H1 (cell line): ENCODE results near the gene CACNB4. TPM values are rescaled to one million over a fixed set of nuclear protein-coding genes. Genes with fewer than 3 reads are reported as not detected.

Experiments used
- CTCF ChIA-PET: fragments of 300-600 bp; sonication (Branson Sonifier 250); formaldehyde crosslinking; loops from one replicate; lab custom pipeline; 2021; ENCODE audit not compliant: partially characterized antibody; lab: Charles Lee
- POLR2A ChIA-PET: fragments of 300-600 bp; sonication (Branson Sonifier 250); formaldehyde crosslinking; loops from one replicate; lab custom pipeline; 2021; ENCODE audit warnings: inconsistent platforms; ENCODE audit not compliant: partially characterized antibody; lab: Charles Lee
- DNase-seq, 2 experiments: peaks; one replicate each; pipeline versions ENCODE4 v3.0.0 to v3.0.0-alpha.2; 2010 to 2022; ENCODE audit warnings: low spot score in 2 of 2, low read depth in 1 of 2, mixed read lengths in 1 of 2
- FAIRE-seq: peaks from 2 replicates; lab custom pipeline; 2011; peaks lifted over from hg19 to GRCh38; lab: Jason Lieb, UNC
- H2AFZ ChIP-seq: 2 replicates; pipeline ENCODE4 v1.8.1; 2012; ENCODE audit warnings: low read length, inconsistent platforms
- H2AK5ac ChIP-seq: 2 replicates; pipeline ENCODE4 v1.6.1; 2013; ENCODE audit warnings: low read depth, low read length
- H2BK120ac ChIP-seq: replicated peaks from 2 replicates; pipeline ENCODE3; 2013; ENCODE audit warnings: low read depth, low read length, inconsistent platforms
- H2BK12ac ChIP-seq: 2 replicates; pipeline ENCODE4 v1.6.1; 2013; ENCODE audit warnings: low read depth, low read length
- H2BK15ac ChIP-seq: 2 replicates; pipeline ENCODE4 v1.6.1; 2013; ENCODE audit warnings: low read length
- H2BK20ac ChIP-seq: 2 replicates; pipeline ENCODE4 v1.6.1; 2013; ENCODE audit warnings: low read length
- H2BK5ac ChIP-seq: 2 replicates; pipeline ENCODE4 v1.6.1; 2013; ENCODE audit warnings: low read depth, low read length
- H3K14ac ChIP-seq: 2 replicates; pipeline ENCODE4 v1.6.1; 2013; ENCODE audit warnings: inconsistent platforms; ENCODE audit not compliant: insufficient read length
- H3K18ac ChIP-seq: 2 replicates; pipeline ENCODE4 v1.6.1; 2013; ENCODE audit warnings: low read length; ENCODE audit errors: extremely low read depth
- H3K23ac ChIP-seq: 2 replicates; pipeline ENCODE4 v1.6.1; 2013; ENCODE audit warnings: inconsistent platforms; ENCODE audit not compliant: insufficient read length
- H3K23me2 ChIP-seq: 2 replicates; pipeline ENCODE4 v1.6.1; 2013; ENCODE audit warnings: low read depth, low read length
- H3K27ac ChIP-seq: 2 replicates; pipeline ENCODE4 v1.6.1; 2011; ENCODE audit warnings: low read depth, low read length, inconsistent platforms
- H3K27me3 ChIP-seq, 4 experiments: replicated peaks in 1 of 4; 1 replicate in 1 of 4; 2 replicates in 3 of 4; pipeline versions ENCODE4 v1.6.1 to v1.8.1; 2011 to 2013; ENCODE audit warnings: low read length in 3 of 4, mild to moderate bottlenecking in 3 of 4, inconsistent platforms in 2 of 4, mixed read lengths in 2 of 4, moderate library complexity in 1 of 4; ENCODE audit not compliant: control insufficient read depth in 3 of 4, insufficient read depth in 3 of 4; ENCODE audit errors: extremely low read depth in 1 of 4
- H3K36me3 ChIP-seq, 4 experiments: 2 replicates each; pipeline versions ENCODE4 v1.6.1 to v1.8.1; 2011 to 2013; ENCODE audit warnings: mild to moderate bottlenecking in 4 of 4, low read length in 3 of 4, moderate library complexity in 2 of 4, control low read depth in 1 of 4, inconsistent platforms in 1 of 4; ENCODE audit not compliant: insufficient read depth in 4 of 4, control insufficient read depth in 2 of 4
- H3K4ac ChIP-seq: replicated peaks from 2 replicates; pipeline ENCODE3; 2013; ENCODE audit warnings: low read length, low read depth, mixed read lengths, inconsistent platforms; ENCODE audit not compliant: insufficient read length
- H3K4me1 ChIP-seq, 4 experiments: replicated peaks in 1 of 4; 1 replicate in 1 of 4; 2 replicates in 3 of 4; pipeline versions ENCODE4 v1.6.1 to v1.8.1; 2011 to 2013; ENCODE audit warnings: low read length in 3 of 4, inconsistent platforms in 2 of 4, mixed read lengths in 1 of 4; ENCODE audit not compliant: insufficient read depth in 4 of 4, control insufficient read depth in 3 of 4
- H3K4me2 ChIP-seq, 2 experiments: 2 replicates each; pipeline versions ENCODE4 v1.6.1 to v1.8.1; 2011 to 2013; ENCODE audit warnings: low read depth in 2 of 2, low read length in 2 of 2, control low read depth in 1 of 2, inconsistent platforms in 1 of 2, mild to moderate bottlenecking in 1 of 2; ENCODE audit not compliant: insufficient read depth in 1 of 2
- H3K4me3 ChIP-seq, 4 experiments: fragments of 200-600, 300-600 bp in 1 of 4; sonication (generic), shearing (Covaris generic), sonication (Bioruptor Twin) in 1 of 4; 2 replicates each; pipeline versions ENCODE4 v1.5.1 to v1.8.1; 2011 to 2016; ENCODE audit warnings: low read length in 4 of 4, low read depth in 3 of 4, control low read depth in 2 of 4, inconsistent platforms in 2 of 4, mild to moderate bottlenecking in 2 of 4, mixed read lengths in 1 of 4, moderate library complexity in 1 of 4; ENCODE audit not compliant: insufficient read depth in 2 of 4; ENCODE audit errors: extremely low read depth in 1 of 4
- H3K56ac ChIP-seq: replicated peaks from 2 replicates; pipeline ENCODE3; 2013; ENCODE audit warnings: low read depth, mild to moderate bottlenecking, mixed read lengths, low read length, inconsistent platforms; ENCODE audit not compliant: insufficient read length
- H3K79me1 ChIP-seq: 2 replicates; pipeline ENCODE4 v1.6.1; 2013; ENCODE audit warnings: low read depth, low read length, control low read depth
- H3K79me2 ChIP-seq, 2 experiments: 2 replicates each; pipeline versions ENCODE4 v1.6.1 to v1.8.1; 2012 to 2013; ENCODE audit warnings: low read length in 2 of 2, mild to moderate bottlenecking in 2 of 2, inconsistent platforms in 1 of 2; ENCODE audit not compliant: insufficient read depth in 2 of 2, control insufficient read depth in 1 of 2
- H3K9ac ChIP-seq, 4 experiments: replicated peaks in 1 of 4; 1 replicate in 1 of 4; 2 replicates in 3 of 4; pipeline versions ENCODE4 v1.6.1 to v1.8.1; 2011 to 2013; ENCODE audit warnings: low read depth in 3 of 4, low read length in 3 of 4, control low read depth in 2 of 4, mild to moderate bottlenecking in 2 of 4, moderate library complexity in 2 of 4, inconsistent platforms in 1 of 4; ENCODE audit errors: extremely low read depth in 1 of 4
- H3K9me3 ChIP-seq, 2 experiments: 2 replicates each; pipeline versions ENCODE4 v1.6.1 to v1.8.1; 2012 to 2013; ENCODE audit warnings: mild to moderate bottlenecking in 2 of 2, moderate library complexity in 2 of 2, control low read depth in 1 of 2, inconsistent platforms in 1 of 2, low read depth in 1 of 2, low read length in 1 of 2, mixed read lengths in 1 of 2; ENCODE audit not compliant: insufficient read depth in 2 of 2
- H4K20me1 ChIP-seq, 2 experiments: replicated peaks in 1 of 2; 2 replicates each; pipeline versions ENCODE3 to v1.8.1; 2011 to 2013; ENCODE audit warnings: inconsistent platforms in 2 of 2, low read length in 2 of 2, mild to moderate bottlenecking in 1 of 2; ENCODE audit not compliant: insufficient read depth in 2 of 2, control insufficient read depth in 1 of 2
- H4K5ac ChIP-seq: 2 replicates; pipeline ENCODE4 v1.6.1; 2013; ENCODE audit warnings: low read length, low read depth, mixed read lengths, inconsistent platforms; ENCODE audit not compliant: insufficient read length
- H4K8ac ChIP-seq: 2 replicates; pipeline ENCODE4 v1.8.0; 2013; ENCODE audit warnings: mild to moderate bottlenecking, moderate library complexity, low read length, inconsistent platforms; ENCODE audit not compliant: insufficient read depth; ENCODE audit errors: extremely low read depth
- H4K91ac ChIP-seq: replicated peaks from 2 replicates; pipeline ENCODE3; 2013; ENCODE audit warnings: low read length, mixed read lengths, inconsistent platforms; ENCODE audit not compliant: insufficient read length
- BACH1 ChIP-seq: IDR thresholded peaks from 2 replicates; pipeline ENCODE4 v1.6.1; 2012; ENCODE audit warnings: low read length, improper control_type of control experiment
- CHD2 ChIP-seq: IDR thresholded peaks from 2 replicates; pipeline ENCODE4 v1.6.1; 2012; ENCODE audit warnings: low read length, improper control_type of control experiment
- CTBP2 ChIP-seq: IDR thresholded peaks from 2 replicates; pipeline ENCODE4 v1.7.0; 2011; ENCODE audit warnings: borderline replicate concordance, mild to moderate bottlenecking, moderate library complexity, mixed read lengths, low read length; ENCODE audit not compliant: insufficient read depth, insufficient read length
- FOSL1 ChIP-seq: IDR thresholded peaks from 2 replicates; pipeline ENCODE4 v1.6.1; 2011; ENCODE audit warnings: mild to moderate bottlenecking, low read depth, low read length, moderate library complexity; ENCODE audit not compliant: insufficient read depth
- GTF2F1 ChIP-seq: IDR thresholded peaks from 2 replicates; pipeline ENCODE4 v1.6.1; 2012; ENCODE audit warnings: low read depth, low read length, improper control_type of control experiment, borderline replicate concordance
- KDM1A ChIP-seq: fragments of 200-600, 300-600 bp; sonication (generic); IDR thresholded peaks from 2 replicates; pipeline ENCODE4 v1.7.1; 2016; ENCODE audit warnings: mild to moderate bottlenecking, low read length, borderline replicate concordance
- PHF8 ChIP-seq: fragments of 200-600 bp; sonication (generic); conservative IDR thresholded peaks from 2 replicates; pipeline ENCODE4 v1.7.1; 2012; ENCODE audit warnings: low read depth, mild to moderate bottlenecking, inconsistent platforms, low read length, moderate library complexity
- POLR2A ChIP-seq, 2 experiments: IDR thresholded peaks; 1 replicate in 1 of 2; 2 replicates in 1 of 2; pipeline ENCODE4 v1.6.1; 2011; ENCODE audit warnings: low read depth in 2 of 2, low read length in 2 of 2, mild to moderate bottlenecking in 2 of 2; ENCODE audit errors: control extremely low read depth in 1 of 2
- RBBP5 ChIP-seq: IDR thresholded peaks from 2 replicates; pipeline ENCODE4 v1.7.1; 2012; ENCODE audit warnings: low read depth, mild to moderate bottlenecking, inconsistent platforms, low read length, moderate library complexity, borderline replicate concordance
- RFX5 ChIP-seq: IDR thresholded peaks from 2 replicates; pipeline ENCODE4 v1.6.1; 2011; ENCODE audit warnings: low read depth, low read length, improper control_type of control experiment, borderline replicate concordance
- RXRA ChIP-seq: IDR thresholded peaks from 2 replicates; pipeline ENCODE4 v1.6.1; 2011; ENCODE audit warnings: low read depth, mild to moderate bottlenecking, low read length, moderate library complexity; ENCODE audit not compliant: insufficient read depth
- SRF ChIP-seq: IDR thresholded peaks from 2 replicates; pipeline ENCODE4 v1.6.1; 2011; ENCODE audit warnings: mild to moderate bottlenecking, low read depth, low read length, moderate library complexity
- SUZ12 ChIP-seq: fragments of 200-600 bp; sonication (generic); IDR thresholded peaks from 2 replicates; pipeline ENCODE4 v1.6.1; 2012; ENCODE audit warnings: mild to moderate bottlenecking, inconsistent platforms, low read length, moderate library complexity, mixed read lengths
- TEAD4 ChIP-seq: IDR thresholded peaks from 2 replicates; pipeline ENCODE4 v1.6.1; 2012; ENCODE audit warnings: low read depth, low read length, inconsistent platforms, mixed read lengths
- WGBS, 2 experiments: shearing (Covaris generic) in 1 of 2; methylation state at CpG; one replicate each; pipeline versions ENCODE4 v1.1.6 to v1.1.7; 2013 to 2015; ENCODE audit warnings: low lambda C conversion rate in 2 of 2, mixed read lengths in 2 of 2, inconsistent platforms in 1 of 2, low coverage in 1 of 2, missing lambda C conversion rate in 1 of 2; ENCODE audit not compliant: insufficient replicate concordance in 2 of 2, insufficient coverage in 1 of 2, insufficient read length in 1 of 2; ENCODE audit errors: extremely low coverage in 1 of 2, missing lambda C conversion rate in 1 of 2; 5-methylcytosine and 5-hydroxymethylcytosine counted together
- polyA plus RNA-seq, 7 experiments: library from polyadenylated mRNA; depleted of rRNA in 3 of 7; stranded (reverse) in 5 of 7; unstranded in 2 of 7; fragments of >200 nt in 5 of 7; fragments of 200-250 nt in 2 of 7; gene quantifications; 1 replicate in 5 of 7; 2 replicates in 1 of 7; 4 replicates in 1 of 7; pipeline versions ENCODE4 v1.2.1 to v1.2.3, GENCODE V29; 2011 to 2013; ENCODE audit warnings: missing spikeins in 2 of 7, mixed read lengths in 2 of 7
- total RNA-seq: library from RNA; stranded (reverse); fragmentation: NEBNext Ultra II Directional; extraction: Animal tissue kit (Norgen Biotek cat#: 25700); gene quantifications from 2 replicates; pipeline ENCODE4 v1.2.1, GENCODE V29; 2021
- TF ChIP-seq, protein P1 (sequence below): IDR thresholded peaks from 2 replicates; pipeline ENCODE4 v1.6.1; 2012; ENCODE audit warnings: inconsistent platforms

The CACNB4 gene
- total and polyA plus RNA-seq, 2 of the 8 experiments (the other 6 are each of a cell fraction or from before 2014, with no cell fraction given) = 2.0 to 4.0 TPM

DNA sequence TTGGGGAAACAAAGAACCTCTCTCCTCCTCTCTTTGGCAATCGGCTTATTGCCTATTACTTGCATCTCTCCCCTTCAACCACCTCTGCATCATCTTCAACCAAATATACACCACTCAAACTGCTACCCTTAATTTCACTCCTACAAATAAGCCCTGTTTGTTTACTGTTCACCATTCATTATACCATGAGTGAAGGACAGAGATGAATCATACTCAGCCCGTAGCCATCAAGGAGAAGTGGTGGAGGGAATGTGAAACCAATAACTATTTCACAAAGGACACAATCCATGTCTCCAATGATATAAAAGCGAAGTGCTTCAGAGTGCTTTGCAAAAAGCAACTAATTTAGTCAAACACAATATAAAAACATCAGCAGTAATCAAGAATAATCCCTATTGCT, 76.8 kb downstream of the CACNB4 start:
- H3K27me3 ChIP-seq = no peaks in the 10 kb centered on the region
- no peak overlapping the region for H4K91ac ChIP-seq
- H3K79me2 ChIP-seq = no peaks in the 10 kb centered on the region
- H3K4ac ChIP-seq = no peak overlapping the region
- no peak overlapping the region for H3K9ac ChIP-seq
- no peak overlapping the region; the same call in 1 of the 2 replicates for H2AK5ac ChIP-seq
- no peak overlapping the region for H2BK20ac ChIP-seq
- H3K23me2 ChIP-seq = no peaks in the 10 kb centered on the region; the same call in 1 of the 2 replicates
- no peak overlapping the region for H3K4me2 ChIP-seq
- DNase-seq = no peak
- H3K56ac ChIP-seq = no peak overlapping the region
- H3K4me1 ChIP-seq = no peaks in the 10 kb centered on the region
- ChIA-PET POLR2A (no interaction called here), CTCF (interaction anchor here (1.2 kb wide), 1 partner anchor 17 kb away, joined by 5 read pairs; no protein-coding TSS in a partner anchor)
- H3K27ac ChIP-seq = no peak overlapping the region
- no peak for FAIRE-seq
- H2BK120ac ChIP-seq = no peak overlapping the region
- H2BK12ac ChIP-seq = no peak overlapping the region
- H2BK5ac ChIP-seq = no peak overlapping the region
- H3K14ac ChIP-seq = no peak overlapping the region
- H4K5ac ChIP-seq = no peak overlapping the region
- no peaks in the 10 kb centered on the region for H3K9me3 ChIP-seq
- no peak overlapping the region for H4K8ac ChIP-seq
- H3K4me3 ChIP-seq = no peak overlapping the region
- no peak overlapping the region for H2AFZ ChIP-seq
- H2BK15ac ChIP-seq = no peak overlapping the region
- no peaks in the 10 kb centered on the region for H3K36me3 ChIP-seq
- 92% methylated on average over 3 of the region's 3 CpGs; no CpG with 5 or more reads in 1 of the 2 experiments for WGBS, 2 experiments
- no peak overlapping the region for H3K18ac ChIP-seq
- H4K20me1 ChIP-seq = no peaks in the 10 kb centered on the region
- H3K79me1 ChIP-seq = no peaks in the 10 kb centered on the region
- no peak overlapping the region for H3K23ac ChIP-seq
- TF ChIP-seq SRF (no peak), CTBP2 (no peak), CHD2 (no peak), KDM1A (no peak), FOSL1 (no peak), RFX5 (no peak), BACH1 (no peak), RBBP5 (no peak), SUZ12 (no peak), GTF2F1 (no peak), PHF8 (no peak), TEAD4 (no peak), RXRA (no peak), POLR2A (IDR thresholded peaks at IDR 0.05; ENCODE audit: control extremely low read depth in 1 of 2, low read depth in 2 of 2, low read length in 2 of 2) (no peak)
- TF ChIP-seq, protein P1, sequence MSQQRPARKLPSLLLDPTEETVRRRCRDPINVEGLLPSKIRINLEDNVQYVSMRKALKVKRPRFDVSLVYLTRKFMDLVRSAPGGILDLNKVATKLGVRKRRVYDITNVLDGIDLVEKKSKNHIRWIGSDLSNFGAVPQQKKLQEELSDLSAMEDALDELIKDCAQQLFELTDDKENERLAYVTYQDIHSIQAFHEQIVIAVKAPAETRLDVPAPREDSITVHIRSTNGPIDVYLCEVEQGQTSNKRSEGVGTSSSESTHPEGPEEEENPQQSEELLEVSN = no peak
